Skeletal muscle tissue (tissue), 4 donors: ENCODE data around the gene SERPINB6. TPM values are rescaled to one million over a fixed set of nuclear protein-coding genes. Genes with fewer than 3 reads are reported as not detected.
A peak's percentile ranks its signal among the peaks of the same experiment; 100 is the strongest.

Experiments
- H3K27ac ChIP-seq: one replicate; pipeline ENCODE4 v1.7.0; 2013; ENCODE audit warnings: mild to moderate bottlenecking, low read depth, low read length, inconsistent platforms
- H3K27me3 ChIP-seq, 3 donors: one replicate each; pipeline ENCODE4 v1.7.0; 2013; ENCODE audit warnings: low read length in 3 of 3; ENCODE audit not compliant: control insufficient read depth in 3 of 3, insufficient read depth in 3 of 3
- H3K36me3 ChIP-seq, 3 donors: one replicate each; pipeline ENCODE4 v1.7.0; 2013; ENCODE audit warnings: low read length in 3 of 3; ENCODE audit not compliant: control insufficient read depth in 3 of 3, insufficient read depth in 3 of 3
- H3K4me1 ChIP-seq, 3 donors: one replicate each; pipeline ENCODE4 v1.7.0; 2013; ENCODE audit warnings: low read length in 3 of 3, mild to moderate bottlenecking in 3 of 3; ENCODE audit not compliant: control insufficient read depth in 3 of 3, insufficient read depth in 3 of 3
- H3K4me3 ChIP-seq, 3 donors: one replicate each; pipeline ENCODE4 v1.7.0; 2013; ENCODE audit warnings: low read length in 3 of 3
- H3K9ac ChIP-seq, 3 donors: one replicate each; pipeline ENCODE4 v1.7.0; 2013; ENCODE audit warnings: low read length in 3 of 3, mild to moderate bottlenecking in 3 of 3, moderate library complexity in 2 of 3, low read depth in 1 of 3
- H3K9me3 ChIP-seq, 3 donors: one replicate each; pipeline ENCODE4 v1.7.0; 2013; ENCODE audit warnings: low read length in 3 of 3; ENCODE audit not compliant: control insufficient read depth in 3 of 3
- total RNA-seq: library from RNA; depleted of rRNA; stranded (reverse); fragments of >200 nt; gene quantifications from one replicate; pipeline ENCODE4 v1.2.3, GENCODE V29; 2014
- donor health status: Osteomylitis.

The SERPINB6 gene
- total RNA-seq, 1 donor from 2014 or later: 52.7 TPM

DNA sequence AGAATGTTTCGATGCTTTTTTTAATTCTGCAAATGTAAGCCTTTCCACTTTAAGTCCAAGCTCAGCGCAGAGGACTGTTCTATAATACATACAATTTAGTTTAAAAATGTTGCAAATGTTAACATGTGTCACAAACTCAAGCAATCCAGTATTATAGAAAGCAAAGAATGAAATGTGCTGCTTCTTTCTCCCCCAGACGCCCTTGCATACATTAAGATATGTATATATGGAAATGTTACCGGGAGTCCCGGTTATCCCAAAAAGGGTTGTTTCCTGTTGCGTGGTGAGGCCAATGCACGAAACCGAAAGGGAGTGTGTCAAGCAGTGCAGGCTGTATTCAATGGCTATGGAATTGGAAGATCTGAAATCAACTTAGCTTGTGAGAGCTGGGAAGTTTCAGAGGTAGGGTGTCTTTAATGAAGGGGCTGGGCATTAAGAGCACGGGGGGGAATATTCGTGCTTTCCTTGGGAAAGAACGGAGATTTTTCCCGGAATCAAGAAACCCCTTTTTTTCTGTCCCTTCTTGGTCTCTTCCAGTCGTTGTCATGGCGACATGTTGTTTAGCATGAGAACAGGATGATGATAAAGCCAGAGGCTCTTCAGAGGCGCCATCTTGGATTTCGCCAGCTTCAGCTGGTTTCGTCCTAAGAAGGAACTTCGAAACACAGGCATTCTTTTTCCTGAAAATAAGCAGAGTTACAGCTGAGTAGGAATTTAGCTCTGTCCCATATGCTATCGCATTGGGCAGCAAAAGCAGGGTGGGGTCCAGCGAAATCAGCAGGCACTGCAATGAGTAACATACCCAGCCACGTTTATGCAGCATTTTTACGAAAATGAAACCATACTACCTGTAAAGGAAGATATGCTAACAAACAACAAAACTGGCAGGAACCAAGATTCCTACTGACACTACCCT lies 18.2 kb upstream of the SERPINB6 start:
- Histone ChIP-seq H3K36me3 (no peaks in the 10 kb centered on the region), H3K4me3 (peak overlapping the region; percentile 94 to 98 (median 95)), H3K4me1 (peaks cover 8 to 19% (median 9%) of the 10 kb centered on the region in 3 donors), H3K9ac (peak overlapping the region; percentile 92 to 99 (median 95)), H3K9me3 (no peaks in the 10 kb centered on the region), H3K27ac (peak overlapping the region; percentile 98), H3K27me3 (no peaks in the 10 kb centered on the region)

DNA sequence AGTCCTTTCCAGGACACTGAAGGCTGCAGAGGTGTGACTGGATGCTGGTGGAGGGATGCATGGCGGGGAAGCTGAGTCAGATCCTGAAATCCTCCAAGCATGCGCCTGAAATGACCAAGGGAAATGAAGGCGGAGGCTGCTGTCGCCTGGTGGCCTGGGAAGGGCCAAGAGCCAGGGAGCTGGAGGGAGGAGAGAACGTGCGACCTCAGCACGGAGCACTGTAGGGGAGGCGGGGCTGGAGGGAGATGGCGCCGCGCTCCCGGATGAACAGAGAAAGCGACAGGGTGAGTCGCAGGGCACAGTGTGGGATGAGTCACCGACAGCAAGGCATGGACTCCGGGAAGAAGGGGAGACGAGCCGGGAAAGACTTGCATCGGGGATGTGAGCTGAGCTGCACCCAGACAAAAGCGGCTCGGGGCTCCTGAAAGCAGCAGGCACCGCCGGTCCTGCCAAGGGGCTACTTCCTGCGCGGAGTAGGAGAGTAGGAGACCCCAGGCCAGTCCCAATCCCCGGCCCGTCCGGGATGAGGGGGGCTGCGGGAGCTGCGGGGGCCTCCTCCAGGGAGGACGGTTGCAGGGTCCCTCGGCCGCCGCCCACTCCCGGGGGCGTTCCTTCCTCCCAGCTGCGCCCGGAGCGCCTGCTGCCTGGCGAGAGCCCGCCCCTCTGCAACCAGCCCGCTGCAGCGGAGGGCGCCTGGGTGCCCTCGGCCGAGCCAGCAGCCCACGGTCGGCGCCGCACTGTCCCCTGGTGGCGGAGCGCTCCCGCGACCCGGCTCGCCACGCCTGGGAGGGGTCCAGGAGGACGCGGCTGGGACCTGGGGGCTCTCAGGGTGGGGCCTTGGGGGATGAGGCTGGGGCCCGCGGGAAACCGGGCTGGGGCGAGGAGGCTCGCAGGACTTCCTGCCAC lies 17.3 kb upstream of the SERPINB6 start:
- H3K4me3 ChIP-seq: peak overlapping the region; percentile 94 to 98 (median 95)
- H3K36me3 ChIP-seq: no peaks in the 10 kb centered on the region
- peak overlapping the region; percentile 98 for H3K27ac ChIP-seq
- H3K27me3 ChIP-seq: no peaks in the 10 kb centered on the region
- H3K4me1 ChIP-seq: peaks cover 8 to 19% (median 9%) of the 10 kb centered on the region in 3 donors
- no peaks in the 10 kb centered on the region for H3K9me3 ChIP-seq
- peak overlapping the region; percentile 92 to 99 (median 95) for H3K9ac ChIP-seq

DNA sequence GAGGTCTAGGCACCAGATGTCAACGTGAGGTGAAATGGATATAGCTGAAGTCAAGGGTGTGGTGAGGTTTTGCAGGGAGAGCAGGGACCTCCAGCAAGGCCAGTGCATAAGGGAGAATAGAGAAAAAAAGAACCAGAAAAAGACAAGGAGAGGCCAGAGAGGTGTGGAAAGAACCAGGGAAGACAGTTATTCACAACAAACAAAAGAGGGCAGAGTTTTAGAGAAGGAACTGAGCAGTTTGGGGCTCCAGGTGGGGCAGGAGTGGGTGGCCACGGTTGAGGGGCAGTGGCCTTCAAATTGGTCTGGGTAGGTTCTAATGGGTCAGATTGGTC lies 16.7 kb upstream of the SERPINB6 start:
- Histone ChIP-seq H3K36me3 (no peaks in the 10 kb centered on the region), H3K9ac (peak overlapping the region; percentile 90 to 95 (median 92)), H3K27me3 (no peaks in the 10 kb centered on the region)

DNA sequence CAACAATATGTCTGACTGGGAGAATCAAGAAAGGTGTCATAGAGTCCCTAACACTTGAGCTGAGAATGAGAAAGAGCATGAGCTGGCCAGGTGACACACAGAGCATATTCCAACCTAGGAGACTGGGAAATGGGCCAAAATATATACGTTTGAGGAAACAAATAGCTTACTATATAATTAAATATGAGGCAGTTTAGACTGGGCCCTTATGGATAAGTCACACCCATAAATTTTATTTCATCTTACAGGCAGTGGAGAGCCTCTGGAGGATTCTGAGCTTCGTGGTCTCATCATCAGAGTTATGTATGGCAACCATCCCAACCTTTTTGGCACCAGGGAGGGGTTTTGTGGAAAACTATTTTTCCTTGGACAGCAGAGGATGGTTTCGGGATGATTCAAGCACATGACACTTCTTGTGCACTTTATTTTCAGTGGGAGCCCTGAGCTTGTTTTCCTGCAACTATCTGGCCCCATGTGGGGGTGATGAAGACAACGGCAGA lies 15.4 kb upstream of the SERPINB6 start:
- no peaks in the 10 kb centered on the region for H3K9me3 ChIP-seq
- no peaks in the 10 kb centered on the region for H3K36me3 ChIP-seq
- no peak overlapping the region for H3K9ac ChIP-seq
- peaks cover 16 to 22% (median 17%) of the 10 kb centered on the region in 3 donors for H3K4me1 ChIP-seq
- no peaks in the 10 kb centered on the region for H3K27me3 ChIP-seq
- no peak overlapping the region for H3K4me3 ChIP-seq
- no peak overlapping the region for H3K27ac ChIP-seq

More for the DNA sequence above, 16.7 kb upstream of the SERPINB6 start:
- Histone ChIP-seq H3K9me3 (no peaks in the 10 kb centered on the region), H3K27ac (peak overlapping the region; percentile 98), H3K4me1 (peaks cover 8 to 19% (median 9%) of the 10 kb centered on the region in 3 donors), H3K4me3 (peak overlapping the region; percentile 94 to 98 (median 95))

DNA sequence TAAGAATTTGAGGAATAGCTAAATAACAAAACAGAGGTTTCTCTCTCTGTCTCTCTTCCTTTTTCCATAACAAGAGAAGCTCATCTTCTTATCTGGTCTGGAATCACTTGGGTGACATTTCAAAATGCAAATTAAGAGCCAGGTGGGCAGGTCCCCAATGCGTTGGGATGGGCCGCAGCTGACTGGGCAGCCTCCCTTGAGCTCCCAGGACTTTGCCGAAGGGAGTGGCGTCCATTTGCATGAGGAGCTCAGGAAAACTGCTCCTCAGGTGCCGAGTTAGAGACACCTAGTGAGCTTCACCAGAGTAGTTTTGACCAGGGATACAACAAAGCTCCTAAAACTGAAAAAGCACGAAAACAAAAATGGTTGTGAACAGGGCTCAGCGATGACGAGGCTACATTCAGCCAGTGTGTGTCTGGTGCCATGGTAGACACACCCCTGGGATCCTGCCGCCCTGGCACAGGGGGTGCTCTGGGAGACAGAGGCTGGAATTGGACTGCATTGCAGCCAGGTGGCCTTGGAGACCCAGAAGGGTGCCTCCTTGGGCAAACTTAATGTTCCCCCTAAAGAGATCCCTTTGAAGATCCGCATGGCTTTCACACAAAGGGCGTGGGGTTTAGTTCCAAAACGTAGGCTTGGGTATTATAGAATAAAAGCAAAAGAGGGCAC lies 13.5 kb upstream of the SERPINB6 start:
- Histone ChIP-seq H3K9ac (no peak overlapping the region), H3K4me1 (peaks cover 22 to 33% (median 25%) of the 10 kb centered on the region in 3 donors), H3K9me3 (no peaks in the 10 kb centered on the region), H3K4me3 (no peak overlapping the region), H3K27ac (no peak overlapping the region), H3K36me3 (no peaks in the 10 kb centered on the region), H3K27me3 (no peaks in the 10 kb centered on the region)

DNA sequence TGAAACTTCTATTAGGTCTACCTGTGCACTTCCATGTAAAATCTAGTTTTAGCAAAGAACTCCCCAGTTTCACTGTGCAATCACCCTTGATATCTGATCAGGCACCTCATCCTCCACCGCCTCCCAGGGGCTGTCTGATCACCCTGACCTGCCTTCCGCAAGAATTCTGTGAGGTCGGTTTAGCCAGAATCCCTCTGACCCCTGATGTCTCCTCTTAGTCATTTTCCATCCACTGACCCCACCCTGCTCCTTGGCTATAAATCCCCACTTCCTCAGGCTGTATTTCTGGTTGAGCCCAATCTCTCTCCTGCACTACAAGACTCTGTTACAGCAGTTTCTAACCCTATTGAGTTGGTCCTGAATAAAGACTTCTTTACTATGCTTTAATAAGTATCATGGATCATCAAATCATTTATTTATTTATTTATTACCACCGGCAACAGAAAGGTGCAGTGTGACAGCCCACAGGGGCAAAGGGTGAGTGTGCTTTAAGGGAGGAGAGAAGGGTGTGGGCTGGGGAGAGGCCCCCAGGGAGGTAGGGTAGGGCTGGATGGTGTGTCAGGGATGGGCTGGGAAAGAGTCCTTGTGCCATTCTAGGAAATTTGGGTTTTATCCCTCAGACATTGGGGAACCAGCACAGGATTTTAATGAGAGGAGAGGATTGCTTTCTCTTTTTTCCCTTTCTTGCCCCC lies 11.2 kb upstream of the SERPINB6 start:
- Histone ChIP-seq H3K27ac (no peak overlapping the region), H3K36me3 (no peaks in the 10 kb centered on the region), H3K4me1 (peaks cover 13 to 21% (median 19%) of the 10 kb centered on the region in 3 donors)

DNA sequence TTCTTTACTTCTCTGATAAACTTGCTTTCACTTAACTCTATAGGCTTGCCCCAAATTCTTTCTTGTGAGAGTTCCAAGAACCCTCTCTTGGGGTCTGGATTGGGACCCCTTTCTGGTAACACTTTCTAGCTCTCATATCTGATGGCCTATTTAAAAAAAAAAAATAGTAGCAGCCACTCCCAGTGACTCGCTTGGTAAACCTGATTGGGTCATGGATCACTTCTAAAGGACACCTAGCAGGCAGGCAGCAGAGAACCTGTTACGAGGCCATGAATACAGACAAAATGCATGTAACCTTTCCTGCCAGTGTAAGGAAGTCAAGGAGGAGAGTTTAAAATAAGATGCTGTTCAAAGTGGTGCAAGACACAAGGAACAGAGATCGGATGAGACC lies 9.1 kb upstream of the SERPINB6 start:
- Histone ChIP-seq H3K36me3 (no peaks in the 10 kb centered on the region), H3K27ac (no peak overlapping the region), H3K4me3 (no peak overlapping the region), H3K9me3 (no peaks in the 10 kb centered on the region), H3K27me3 (no peaks in the 10 kb centered on the region), H3K4me1 (peaks cover 13 to 19% (median 14%) of the 10 kb centered on the region in 3 donors), H3K9ac (no peak overlapping the region)

More for the DNA sequence above, 11.2 kb upstream of the SERPINB6 start:
- no peak overlapping the region for H3K4me3 ChIP-seq
- H3K27me3 ChIP-seq: no peaks in the 10 kb centered on the region
- no peaks in the 10 kb centered on the region for H3K9me3 ChIP-seq
- no peak overlapping the region for H3K9ac ChIP-seq

DNA sequence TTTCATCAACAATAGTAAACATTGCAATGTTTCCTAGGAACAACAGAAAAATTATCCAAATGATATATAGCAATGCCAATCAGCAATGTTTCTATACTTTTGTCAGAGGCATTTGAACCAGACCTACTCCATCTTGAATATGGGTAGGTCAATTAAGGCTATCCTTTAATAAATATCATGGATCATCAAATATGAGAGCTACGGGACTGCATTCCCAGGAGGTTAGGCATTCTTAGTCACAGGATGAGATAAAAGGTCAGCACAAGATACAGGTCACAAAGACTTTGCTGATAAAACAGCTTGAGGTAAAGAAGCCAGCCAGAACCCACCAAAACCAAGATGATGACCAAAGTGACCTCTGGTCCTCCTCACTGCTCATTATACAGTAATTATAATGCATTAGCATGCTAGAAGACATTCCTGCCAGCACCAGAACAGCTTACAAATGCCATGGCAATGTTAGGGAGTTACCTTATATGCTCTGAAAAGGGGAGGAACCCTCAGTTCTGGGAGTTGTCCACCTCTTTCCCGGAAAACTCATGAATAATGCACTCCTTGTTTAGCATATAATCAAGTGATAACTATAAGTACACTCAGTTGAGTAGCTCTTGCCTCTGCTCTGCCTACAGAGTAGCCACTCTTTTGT lies 8.6 kb upstream of the SERPINB6 start:
- no peaks in the 10 kb centered on the region for H3K36me3 ChIP-seq
- H3K4me3 ChIP-seq: no peak overlapping the region
- H3K27me3 ChIP-seq: no peaks in the 10 kb centered on the region
- no peak overlapping the region for H3K27ac ChIP-seq
- H3K9ac ChIP-seq: no peak overlapping the region
- no peaks in the 10 kb centered on the region for H3K9me3 ChIP-seq
- H3K4me1 ChIP-seq: peaks cover 13 to 19% (median 14%) of the 10 kb centered on the region in 3 donors

DNA sequence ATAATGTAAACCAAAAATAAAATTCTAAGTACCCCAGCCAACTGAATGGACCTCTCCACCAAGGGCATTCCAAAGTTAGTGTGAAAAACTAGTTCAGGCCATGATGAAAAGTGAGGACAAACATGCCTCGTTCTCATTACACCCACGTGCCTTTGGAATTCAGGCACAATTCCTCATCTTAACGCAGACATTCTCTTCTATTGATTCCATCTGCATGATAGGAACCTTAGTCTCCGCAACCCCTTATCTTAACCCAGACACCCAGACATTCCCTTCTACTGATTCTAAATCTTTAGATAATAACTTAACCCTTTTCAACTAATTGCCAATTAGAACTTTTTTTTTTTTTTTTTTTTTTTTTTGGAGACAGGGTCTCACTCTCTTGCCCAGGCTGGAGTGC lies 7.6 kb upstream of the SERPINB6 start:
- Histone ChIP-seq H3K4me3 (no peak overlapping the region), H3K36me3 (no peaks in the 10 kb centered on the region), H3K27me3 (no peaks in the 10 kb centered on the region), H3K27ac (no peak overlapping the region), H3K9me3 (no peaks in the 10 kb centered on the region), H3K9ac (no peak overlapping the region), H3K4me1 (peaks cover 13 to 19% (median 14%) of the 10 kb centered on the region in 3 donors)
